Activated CD8-positive, alpha-beta memory T cell treated with anti-CD3 and anti-CD28 coated beads for 4 hours (primary cell): ENCODE results near the gene APH1B.
"Not testable (repeated sequence)": the region's sequence is repeated elsewhere in the genome, so short reads cannot be mapped to it uniquely, and the experiment has no call there.

Experiments used
- DNase-seq, 2 donors: peaks; one replicate each; pipeline ENCODE4 v3.0.0-alpha.2; 2020; ENCODE audit warnings: low read depth in 2 of 2

APH1B gene

DNA sequence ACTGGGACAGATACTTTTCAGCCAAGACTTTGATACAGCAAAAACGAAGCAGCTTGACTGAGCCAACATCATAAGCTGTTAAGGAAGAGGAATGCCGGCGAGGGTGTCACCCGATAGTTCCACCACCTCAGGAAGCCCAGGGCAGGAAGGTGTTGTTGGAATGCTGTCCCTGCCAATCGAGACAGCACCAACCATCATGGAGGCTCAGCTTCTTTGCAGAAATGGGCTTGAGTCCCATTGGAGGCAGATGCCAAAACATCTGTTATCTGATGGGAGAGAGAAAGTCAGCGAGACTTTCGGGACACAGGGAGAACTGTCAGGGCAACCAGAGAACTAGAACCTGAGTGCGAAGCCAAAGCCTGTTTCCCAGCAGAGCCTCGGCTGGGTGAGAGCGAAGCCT lies 53.5 kb downstream of the APH1B start:
- no peak for DNase-seq

DNA sequence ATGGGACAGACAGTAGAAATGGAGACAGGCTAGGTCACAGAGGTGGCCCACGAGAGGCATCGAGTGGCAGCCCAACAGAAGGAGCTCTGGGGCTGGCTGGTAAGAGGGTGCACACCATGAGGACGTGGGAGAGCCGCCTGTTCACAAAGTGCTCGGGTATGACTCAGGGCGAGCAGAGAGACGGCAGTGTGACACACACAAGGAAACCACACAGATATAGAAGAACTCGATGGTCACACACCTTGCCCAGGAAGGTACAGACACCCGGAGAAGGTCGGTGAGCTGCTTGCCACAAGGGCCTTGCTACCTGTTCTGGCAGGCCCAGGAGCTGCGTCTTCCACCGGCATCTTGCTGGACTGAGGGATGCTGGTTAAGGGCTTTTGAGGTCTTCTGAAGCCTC lies 54.1 kb downstream of the APH1B start:
- no peak for DNase-seq

DNA sequence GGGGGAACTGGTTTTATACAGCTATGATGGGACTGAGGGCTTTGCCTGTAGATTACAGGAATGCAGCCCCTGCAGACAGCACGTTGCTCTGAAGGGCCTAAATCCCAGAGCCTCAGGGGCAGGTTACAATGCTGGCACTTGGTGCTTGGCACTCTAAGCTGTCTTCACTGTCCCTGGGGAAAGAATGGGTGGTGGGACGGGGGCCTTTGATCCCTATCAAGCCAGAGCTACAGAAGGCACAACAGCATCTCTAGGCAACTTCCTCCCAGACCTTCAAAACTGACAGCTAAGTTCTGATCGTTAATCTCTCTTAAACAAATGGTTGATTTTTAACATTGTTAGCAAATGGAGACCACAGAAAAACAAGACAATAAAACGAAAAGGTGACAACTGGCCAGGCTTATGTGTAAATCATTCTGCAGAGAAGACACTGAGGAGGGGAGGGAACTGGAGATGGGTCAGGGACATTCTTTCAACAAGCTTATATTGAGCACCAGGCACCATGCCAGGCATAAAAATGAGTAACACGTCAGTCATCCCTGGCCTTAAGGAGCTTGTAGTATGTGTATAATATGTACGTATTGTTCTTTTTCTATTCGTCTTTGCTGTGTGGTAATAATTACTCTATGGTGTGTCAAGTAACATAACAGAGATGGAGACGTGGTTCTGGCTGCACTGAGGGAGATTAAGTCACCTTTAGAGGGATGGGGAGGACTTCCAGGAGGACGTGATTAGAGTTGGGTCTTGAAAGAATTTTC lies 55.1 kb downstream of the APH1B start:
- DNase-seq = no peak

DNA sequence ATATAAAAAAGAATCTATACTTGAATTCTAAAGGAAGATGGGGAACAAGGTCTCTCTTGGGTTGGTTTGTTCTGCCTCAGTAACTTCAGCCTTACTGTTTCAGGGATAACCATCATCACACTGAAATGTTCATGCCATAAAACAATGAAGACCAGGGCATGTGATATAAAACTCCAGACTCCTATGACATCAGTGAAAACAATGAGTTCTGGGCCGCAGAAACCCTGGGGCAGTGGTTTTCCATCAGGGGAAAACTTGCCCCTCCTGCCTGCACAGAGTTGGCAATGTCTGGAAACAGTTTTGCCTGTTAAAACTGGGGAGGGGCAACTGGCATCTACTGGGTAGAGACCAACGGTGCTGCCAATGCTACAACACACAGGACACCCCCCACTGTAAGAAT lies 57.4 kb downstream of the APH1B start:
- no peak for DNase-seq

DNA sequence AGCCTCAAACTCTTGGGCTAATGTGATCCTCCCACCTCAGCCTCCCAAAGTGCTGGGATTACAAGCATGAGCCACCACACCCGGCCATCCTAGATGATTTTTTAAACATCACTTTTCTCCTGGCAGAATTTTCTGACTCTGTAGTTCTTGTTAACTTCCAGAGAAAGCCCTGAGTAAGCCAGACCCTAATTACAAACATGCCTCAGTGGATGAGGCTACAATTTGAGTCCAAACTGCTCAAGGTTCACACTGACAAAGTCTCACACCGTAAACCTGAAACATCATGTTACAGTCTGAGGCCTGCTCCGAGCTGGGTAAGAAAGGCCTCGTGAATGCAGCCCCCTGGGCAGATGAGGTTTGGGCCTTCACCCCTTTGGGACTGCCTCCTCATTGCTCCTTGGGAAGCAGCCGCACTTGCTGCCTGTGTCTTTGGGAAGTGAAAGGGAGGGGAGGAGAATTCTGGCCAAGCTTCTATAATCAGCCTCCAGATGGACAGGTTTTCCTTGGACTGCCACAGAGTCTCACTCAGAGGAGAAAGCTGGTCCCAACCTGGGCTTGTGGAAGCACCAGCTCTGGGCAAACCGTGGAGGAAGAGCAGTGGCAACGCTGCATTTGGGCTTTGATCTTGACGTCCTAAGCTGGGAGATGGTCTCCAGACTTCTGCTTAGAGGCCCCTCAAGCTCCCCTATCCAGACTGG lies 58.3 kb downstream of the APH1B start:
- no peak for DNase-seq

DNA sequence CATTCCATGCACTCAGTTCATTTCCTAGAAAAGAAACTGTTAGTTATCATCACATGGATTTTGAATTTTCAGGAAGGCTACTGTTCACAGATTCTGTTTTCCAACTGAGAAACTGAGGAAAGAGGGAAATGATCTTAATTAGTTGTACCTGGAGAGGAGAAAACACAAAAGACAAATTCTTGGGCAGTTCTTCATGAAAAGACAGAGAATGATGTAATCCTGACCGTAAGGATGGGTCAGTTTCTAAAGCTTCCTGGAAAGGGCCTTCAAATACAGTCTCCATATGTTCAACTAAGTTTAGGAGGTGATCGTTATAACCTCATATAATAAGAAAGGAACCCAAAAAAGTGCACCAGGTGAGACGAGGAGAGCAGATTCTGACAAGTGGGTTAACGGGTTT lies 59.6 kb downstream of the APH1B start:
- no peak for DNase-seq

DNA sequence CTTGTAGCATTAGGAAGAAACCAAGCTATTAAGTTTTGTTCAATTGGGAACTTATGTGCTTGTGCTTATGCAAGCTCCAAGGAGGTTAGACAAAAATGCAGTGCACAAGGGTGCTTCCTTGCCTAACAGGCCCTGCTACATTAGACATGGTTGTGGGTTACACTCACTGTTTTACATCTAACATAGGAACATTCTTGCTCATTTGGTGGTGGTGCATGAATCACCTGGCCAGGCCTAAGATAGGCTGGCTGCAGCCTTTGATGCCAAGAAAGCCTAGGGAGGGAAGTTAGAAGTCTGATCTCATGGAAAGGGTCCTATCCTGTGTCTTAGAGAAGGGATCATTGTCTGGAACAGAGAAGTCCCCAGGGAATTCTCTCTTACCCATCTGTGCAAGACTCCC lies 60.8 kb downstream of the APH1B start:
- no peak for DNase-seq

DNA sequence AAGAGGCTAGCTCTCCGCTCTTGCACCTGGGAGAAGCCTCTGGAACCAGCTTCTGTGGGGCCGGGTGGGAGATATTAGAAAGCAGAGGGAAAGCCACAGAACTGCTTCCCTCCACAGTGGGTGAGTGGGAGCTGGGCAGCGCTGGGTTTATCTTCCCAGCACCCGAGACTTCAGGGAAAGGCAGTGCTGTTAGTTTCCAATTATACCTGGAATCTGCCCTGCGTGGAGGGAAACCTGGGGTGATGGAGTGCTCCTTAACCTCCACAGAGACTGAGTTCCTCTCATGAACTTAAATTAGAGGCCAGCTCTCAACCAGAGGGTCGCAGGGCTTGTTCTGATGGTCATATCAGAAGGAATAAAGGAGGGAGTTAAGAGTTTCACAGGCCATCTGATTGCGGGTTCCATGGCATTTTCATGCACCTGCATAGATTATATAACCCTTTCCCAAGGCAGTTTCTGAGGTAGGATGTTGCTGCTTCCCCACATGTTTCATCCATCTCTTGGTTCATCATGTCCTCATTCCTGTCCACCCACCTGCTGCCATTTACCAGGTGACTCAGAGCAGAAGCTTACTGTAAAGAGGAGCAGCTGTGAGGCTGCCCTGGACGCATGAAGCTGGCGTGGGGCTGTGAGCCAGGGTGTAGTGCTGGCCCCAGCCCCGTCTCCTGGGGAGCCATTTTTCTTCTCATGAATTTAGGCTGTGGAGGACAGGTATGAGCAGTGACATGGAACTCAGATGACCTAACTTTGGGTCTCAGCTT lies 61.8 kb downstream of the APH1B start:
- no peak for DNase-seq

DNA sequence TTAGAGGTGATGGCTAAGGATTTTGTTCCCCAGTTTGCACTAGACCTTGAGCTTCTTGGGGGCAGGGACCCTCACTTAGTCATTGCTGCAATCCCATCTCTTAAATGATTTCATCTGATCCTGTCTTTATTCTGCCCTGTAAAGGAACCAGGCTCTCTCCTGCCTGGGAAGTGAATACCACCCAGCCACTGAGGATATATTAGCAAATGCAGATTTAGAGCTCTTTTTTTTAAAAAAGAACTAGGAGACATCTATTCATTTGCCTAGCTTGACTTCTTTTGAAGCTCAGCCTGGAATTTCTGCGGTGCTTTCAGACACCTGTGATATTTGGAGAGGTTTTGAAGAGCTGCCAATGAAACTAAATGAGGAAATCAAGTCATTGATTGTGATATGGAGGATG lies 62.4 kb downstream of the APH1B start:
- DNase-seq = no peak

DNA sequence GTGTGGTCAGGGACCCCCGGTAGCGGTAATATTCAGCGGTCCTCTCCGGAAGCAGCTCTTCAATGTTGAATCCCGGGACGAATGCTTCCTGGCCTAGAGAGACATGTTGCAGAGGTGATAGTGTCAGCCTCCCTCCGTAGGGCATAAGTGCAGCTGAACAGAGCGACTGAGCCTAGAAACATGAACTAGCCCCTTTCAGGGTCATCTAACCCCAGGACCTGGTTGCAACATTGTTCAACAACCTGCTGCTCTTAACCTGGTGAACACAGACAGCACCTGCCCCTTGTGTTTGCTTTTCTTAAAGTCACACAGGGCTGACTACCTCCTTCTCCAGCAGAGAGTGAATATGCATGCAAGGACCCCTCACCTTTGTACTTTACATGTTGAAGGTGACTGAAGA lies 62.9 kb downstream of the APH1B start:
- DNase-seq = no peak

DNA sequence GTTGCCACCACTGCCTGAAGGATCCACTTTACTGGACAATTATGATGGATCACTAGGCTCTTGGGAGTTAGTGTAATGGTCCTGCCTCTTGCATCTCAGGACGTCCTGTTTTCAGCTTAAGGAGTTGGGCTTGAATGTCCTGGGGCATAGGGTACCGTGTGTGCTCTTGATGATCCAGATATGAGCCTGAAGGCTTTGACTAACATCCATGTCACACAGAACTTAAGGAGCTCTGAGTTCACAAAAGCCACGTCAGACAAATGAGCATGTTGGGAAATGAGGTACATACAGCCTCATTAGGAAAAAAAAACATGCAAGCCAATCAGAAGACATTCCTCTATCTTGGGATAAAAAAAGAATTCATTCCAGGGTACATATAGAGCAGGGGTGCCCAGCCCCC lies 63.5 kb downstream of the APH1B start:
- DNase-seq = no peak

DNA sequence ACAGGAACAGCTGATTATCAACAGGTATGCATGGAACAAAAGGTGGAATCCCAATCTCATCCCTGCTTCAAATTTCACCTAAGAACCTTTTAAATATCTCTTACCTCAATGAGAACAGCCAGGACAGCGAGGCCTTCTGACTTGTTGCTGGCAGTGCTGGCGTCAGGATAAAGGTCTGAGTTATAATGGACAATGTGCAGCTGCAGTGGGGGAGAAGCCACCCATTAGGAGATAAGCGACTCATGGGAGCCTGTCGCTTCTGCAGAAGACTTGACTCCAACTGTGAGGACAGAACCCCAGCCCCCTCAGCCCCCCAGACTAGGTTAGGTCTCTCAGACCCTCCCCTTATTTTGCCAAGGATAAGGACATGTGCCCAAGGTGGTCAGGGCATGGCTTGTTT lies 64.5 kb downstream of the APH1B start:
- no peak for DNase-seq

DNA sequence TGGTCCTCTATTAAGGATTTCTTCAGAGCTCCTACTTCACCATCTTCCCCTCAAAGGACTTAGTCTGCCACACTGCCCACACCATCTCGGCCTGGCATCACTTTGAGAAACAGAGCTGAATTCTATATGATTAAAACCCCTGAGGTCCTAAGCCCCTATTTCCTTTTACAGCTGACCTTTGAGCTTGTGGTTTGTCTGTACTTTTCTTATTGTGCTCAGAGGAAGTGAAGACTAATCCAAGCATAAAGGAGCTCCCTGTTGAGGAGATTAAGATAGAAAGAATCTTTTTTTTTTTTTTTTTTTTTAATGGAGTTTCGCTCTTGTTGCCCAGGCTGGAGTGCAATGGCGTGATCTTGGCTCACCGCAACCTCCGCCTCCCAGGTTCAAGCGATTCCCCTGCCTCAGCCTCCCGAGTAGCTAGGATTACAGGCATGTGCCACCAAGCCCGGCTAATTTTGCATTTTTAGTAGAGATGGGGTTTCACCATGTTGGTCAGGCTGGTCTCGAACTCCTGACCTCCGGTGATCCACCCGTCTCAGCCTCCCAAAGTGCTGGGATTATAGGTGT lies 65.7 kb downstream of the APH1B start:
- DNase-seq = not testable (repeated sequence)

DNA sequence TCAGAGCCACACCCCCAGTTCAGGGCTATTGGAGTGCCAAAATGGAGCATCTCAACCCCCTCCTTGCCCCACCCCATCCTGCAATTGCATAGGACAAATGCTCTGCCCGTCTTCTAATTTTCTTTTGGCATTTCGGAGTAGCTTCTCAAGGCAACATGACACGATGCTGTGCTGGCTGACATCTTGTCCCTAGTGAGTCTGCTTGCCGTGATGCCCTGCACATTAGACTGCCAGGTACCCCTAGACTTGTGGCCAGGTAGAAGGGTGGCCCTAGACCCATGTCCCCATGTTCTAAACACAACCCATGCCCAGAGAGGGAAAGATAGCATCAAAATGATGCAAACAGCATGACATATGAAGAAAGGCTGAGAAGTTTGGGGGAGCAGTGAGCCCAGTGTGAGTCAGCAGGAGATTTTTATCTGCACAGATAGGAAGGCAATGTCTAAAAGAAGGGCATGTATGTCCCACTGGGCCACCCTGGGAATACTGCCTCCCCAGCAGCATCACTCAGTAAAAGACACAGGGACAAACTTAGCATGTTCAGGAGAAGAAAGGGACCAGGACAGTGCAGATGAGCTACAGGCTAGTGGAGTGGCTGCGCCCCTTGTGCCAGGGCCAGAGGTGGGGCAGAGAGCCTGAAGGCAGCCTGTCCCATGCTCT lies 67.5 kb downstream of the APH1B start:
- DNase-seq = no peak

DNA sequence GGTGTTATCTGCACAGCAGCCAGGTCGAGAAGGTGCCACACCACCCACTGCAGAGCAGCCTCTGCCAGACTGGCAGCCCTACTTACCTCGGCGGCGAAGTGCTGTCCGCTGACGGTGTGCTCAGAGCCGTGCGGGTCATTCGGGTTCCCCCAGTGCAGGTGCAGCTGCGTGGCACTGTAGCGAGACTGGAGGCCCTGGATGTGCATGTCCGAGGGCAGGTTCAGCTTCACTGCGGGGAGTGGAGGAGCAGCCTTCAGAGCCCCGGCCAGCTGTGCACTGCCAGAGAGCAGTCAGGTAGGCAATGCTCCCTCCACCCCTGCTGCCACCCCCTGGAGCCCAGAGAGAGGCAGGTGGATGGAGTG lies 68.0 kb downstream of the APH1B start:
- DNase-seq = no peak

DNA sequence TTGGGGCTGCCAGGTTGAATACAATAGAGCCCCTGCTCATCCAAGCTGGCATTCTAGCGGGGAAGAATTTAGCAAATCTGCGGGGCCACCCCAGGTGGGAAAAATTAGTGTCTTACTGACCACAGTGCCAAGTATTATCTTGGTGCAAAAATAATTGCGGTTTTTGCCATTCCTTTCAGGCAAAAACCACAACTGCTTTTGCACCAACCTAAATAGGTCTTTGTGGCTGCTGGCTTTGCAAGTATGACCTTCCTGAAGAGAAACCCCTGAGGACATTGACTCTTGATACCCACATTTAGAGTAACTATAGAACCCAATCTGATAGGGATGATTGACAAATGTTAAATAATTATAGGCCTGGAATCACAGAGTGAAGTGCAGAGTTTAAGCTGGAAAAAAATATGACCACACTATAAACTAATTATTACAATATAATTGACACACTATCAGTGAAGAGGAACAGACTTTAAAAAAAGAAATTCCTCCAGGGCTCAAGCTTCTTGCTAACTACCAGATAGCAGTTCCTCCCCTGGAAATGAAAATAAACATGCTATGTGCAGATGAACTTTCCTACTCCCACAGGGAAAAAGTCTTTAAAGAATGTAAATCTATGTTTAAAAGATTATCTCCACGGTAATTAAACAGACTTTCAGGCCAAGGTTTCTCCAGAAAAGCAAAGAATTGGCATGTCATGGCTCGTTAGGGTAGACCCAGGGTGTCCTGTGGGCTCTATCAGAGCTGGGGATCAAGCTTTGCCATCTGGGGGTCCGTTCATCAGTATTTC lies 69.9 kb downstream of the APH1B start:
- no peak for DNase-seq

DNA sequence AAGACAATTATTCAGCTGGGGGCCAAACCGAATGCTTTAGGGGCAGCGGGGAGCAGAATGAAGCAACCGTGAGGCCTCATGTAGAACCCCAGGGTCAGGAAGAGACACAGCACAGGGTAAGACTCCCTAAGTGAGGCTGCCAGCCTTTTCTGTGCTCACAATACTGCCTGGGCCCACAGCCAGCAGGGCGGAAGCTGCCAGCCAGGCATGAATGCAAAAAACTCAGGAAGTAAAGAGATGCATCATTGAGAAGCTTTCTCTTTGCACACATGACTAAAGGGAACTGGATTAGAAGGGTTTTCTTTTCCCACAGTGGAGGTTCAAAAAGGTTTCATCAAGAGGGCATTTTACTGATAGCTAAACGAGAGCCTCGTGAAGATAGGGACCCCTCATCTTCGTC lies 71.0 kb downstream of the APH1B start:
- no peak for DNase-seq

DNA sequence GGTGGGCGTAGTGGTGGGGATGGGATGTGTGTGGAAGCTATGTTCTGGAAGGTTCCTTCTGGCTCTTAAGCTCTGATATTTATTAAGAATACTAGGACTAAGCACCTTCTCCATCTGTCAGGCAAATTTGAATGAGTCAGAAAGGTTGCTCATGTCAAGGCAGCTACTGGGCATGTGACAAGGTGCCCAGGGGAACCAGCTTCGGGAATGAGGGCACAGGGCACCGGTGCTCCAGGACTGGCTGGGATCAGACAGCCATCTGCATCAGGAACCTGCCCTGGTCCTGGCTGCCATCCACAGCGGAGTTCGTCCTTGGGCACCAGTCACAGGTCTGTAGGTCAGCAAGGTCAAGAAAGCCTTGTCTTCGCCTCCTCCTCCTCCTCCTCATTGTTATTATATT lies 71.8 kb downstream of the APH1B start:
- no peak for DNase-seq

DNA sequence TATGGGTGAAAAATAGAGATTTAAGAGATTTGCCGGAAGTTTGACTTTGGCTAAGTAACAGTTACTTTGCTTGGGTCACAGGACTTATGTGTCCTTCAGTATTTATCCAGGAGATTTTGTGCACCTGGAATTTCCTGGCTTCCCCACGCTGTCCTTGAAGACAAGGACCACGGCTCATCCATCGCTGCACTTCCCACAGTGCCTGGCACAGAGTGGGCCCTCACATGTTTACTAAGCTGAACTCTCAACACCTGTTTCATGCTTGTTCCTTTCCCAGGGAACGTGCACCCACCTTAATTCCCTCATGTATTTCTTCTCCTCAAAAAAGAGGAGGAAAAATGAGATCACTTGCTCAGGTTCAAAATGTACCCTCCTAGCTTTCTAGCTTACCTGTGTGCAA lies 72.2 kb downstream of the APH1B start:
- DNase-seq = no peak

DNA sequence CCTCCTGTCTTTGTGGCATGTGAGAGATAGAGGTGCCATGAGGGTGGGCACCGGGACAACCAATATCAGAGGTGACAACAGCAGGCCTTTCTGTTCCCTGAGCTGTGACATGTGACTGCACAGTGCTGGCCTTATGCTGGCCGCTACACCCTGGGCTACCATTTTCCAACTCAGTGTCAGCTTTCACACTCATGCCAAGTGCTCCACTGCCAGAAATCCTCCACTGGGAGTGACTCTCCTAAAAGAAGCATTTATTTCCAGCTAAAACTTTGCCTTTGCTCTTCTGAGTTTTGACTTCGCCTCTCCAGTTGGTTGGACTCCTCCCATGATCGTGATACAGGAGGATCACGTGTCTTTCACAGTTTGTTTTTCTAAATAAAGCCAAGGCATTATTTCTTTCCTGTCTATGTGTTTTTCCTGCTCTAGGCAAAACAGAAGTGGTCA lies 72.8 kb downstream of the APH1B start:
- no peak for DNase-seq

DNA sequence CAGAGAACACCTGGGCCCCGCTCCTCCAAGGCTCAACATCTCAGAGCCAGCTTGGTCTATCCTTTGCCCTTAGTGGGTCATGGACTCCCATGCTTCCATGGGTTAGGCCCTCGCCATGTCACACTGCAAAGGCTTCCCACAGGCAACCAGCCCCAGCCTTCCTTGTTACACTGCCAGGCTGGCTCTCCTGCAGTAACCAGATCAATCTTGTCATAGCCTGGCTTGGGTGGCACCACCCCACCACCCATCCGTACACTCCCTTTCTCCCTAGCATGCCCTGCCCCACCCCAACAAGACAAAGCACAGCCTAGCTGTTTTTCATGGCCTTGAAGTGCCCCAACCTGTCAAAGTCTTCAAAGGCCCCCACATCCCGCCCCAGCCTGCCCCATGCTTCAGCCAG lies 73.8 kb downstream of the APH1B start:
- no peak for DNase-seq
